Measurements from ENCODE around the gene IGF2. TPM values are rescaled to one million over a fixed set of nuclear protein-coding genes. Genes with fewer than 3 reads are reported as not detected.
A peak's percentile ranks its signal among the peaks of the same experiment; 100 is the strongest.

IGF2 gene
- total RNA-seq, 4 donors from 2014 or later = 0.76 to 35.3 (median 2.8) TPM

GRCh38 chr11:2091112-2091746 is 48.0 kb downstream of the IGF2 start:
- no peak overlapping the region for H3K27ac ChIP-seq
- intact Hi-C loops (cut with DNase I) = no loop called here
- DNase-seq = no peak
- 83 to 86% methylated on average over 2 to 4 of the region's 8 CpGs for WGBS, 2 donors
- H3K27me3 ChIP-seq = peaks cover 0 to 57% (median 0%) of the 10 kb centered on the region in 4 donors
- no peak overlapping the region for H3K4me3 ChIP-seq
- H3K4me1 ChIP-seq = peaks cover 3 to 33% (median 15%) of the 10 kb centered on the region in 3 donors
- H3K36me3 ChIP-seq = no peaks in the 10 kb centered on the region
- no peak for TF ChIP-seq POLR2A (IDR thresholded peaks at IDR 0.05)
- TF ChIP-seq, protein P1, sequence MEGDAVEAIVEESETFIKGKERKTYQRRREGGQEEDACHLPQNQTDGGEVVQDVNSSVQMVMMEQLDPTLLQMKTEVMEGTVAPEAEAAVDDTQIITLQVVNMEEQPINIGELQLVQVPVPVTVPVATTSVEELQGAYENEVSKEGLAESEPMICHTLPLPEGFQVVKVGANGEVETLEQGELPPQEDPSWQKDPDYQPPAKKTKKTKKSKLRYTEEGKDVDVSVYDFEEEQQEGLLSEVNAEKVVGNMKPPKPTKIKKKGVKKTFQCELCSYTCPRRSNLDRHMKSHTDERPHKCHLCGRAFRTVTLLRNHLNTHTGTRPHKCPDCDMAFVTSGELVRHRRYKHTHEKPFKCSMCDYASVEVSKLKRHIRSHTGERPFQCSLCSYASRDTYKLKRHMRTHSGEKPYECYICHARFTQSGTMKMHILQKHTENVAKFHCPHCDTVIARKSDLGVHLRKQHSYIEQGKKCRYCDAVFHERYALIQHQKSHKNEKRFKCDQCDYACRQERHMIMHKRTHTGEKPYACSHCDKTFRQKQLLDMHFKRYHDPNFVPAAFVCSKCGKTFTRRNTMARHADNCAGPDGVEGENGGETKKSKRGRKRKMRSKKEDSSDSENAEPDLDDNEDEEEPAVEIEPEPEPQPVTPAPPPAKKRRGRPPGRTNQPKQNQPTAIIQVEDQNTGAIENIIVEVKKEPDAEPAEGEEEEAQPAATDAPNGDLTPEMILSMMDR (IDR thresholded peaks at IDR 0.05) = no peak
- no peaks in the 10 kb centered on the region for H3K9me3 ChIP-seq

GRCh38 chr11:2090172-2091111 is 48.7 kb downstream of the IGF2 start:
- intact Hi-C loops (cut with DNase I) = no loop called here
- Histone ChIP-seq H3K4me3 (no peak overlapping the region), H3K36me3 (no peaks in the 10 kb centered on the region), H3K4me1 (peaks cover 3 to 29% (median 15%) of the 10 kb centered on the region in 3 donors), H3K9me3 (no peaks in the 10 kb centered on the region), H3K27me3 (peaks cover 0 to 54% (median 0%) of the 10 kb centered on the region in 4 donors), H3K27ac (no peak overlapping the region)
- TF ChIP-seq, protein P1 (IDR thresholded peaks at IDR 0.05) = no peak
- no peak for TF ChIP-seq POLR2A (IDR thresholded peaks at IDR 0.05)
- WGBS, 2 donors = 85 to 86% methylated on average over 5 to 10 of the region's 20 CpGs
- DNase-seq = no peak

DNA sequence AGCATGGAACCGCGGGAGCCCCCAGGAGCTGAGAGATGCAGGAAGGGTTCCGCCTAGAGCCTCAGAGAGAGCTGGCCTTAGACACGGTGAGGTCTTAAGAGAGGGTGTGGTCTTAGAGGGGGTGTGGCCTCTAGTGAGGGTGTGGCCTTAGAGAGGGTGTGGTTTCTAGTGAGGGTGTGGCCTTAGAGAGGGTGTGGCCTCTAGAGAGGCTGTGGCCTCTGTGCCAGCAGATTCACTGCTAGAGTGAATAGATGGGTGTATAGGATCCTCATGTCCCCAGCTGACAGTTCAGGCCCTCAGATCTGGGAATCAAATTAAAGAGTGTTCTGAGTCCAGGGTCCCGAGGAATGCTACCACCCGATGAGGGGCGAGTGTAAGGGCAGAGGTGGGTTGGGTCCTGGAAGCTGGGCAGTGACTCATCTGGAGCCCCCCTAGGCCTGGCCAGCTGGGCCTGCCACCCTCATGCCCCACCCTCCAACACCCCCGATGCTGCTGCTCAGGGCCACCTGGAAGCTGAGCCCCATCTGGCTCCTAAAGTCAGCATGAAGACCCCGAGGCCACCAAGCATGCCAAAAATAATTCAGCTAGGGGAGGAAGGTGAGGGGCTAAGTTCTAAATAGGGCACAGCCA is 49.5 kb downstream of the IGF2 start:
- TF ChIP-seq, protein P1 (IDR thresholded peaks at IDR 0.05) = no peak
- TF ChIP-seq POLR2A (IDR thresholded peaks at IDR 0.05) = no peak
- Histone ChIP-seq H3K27ac (no peak overlapping the region), H3K36me3 (no peaks in the 10 kb centered on the region), H3K9me3 (peaks cover 0 to 3% (median 1%) of the 10 kb centered on the region in 3 donors), H3K4me1 (peaks cover 3 to 27% (median 15%) of the 10 kb centered on the region in 3 donors), H3K4me3 (no peak overlapping the region), H3K27me3 (peaks cover 0 to 49% (median 0%) of the 10 kb centered on the region in 4 donors)
- no peak for DNase-seq
- 72 to 77% methylated on average over 7 to 8 of the region's 9 CpGs for WGBS, 2 donors
- intact Hi-C loops (cut with DNase I) = no loop called here

DNA sequence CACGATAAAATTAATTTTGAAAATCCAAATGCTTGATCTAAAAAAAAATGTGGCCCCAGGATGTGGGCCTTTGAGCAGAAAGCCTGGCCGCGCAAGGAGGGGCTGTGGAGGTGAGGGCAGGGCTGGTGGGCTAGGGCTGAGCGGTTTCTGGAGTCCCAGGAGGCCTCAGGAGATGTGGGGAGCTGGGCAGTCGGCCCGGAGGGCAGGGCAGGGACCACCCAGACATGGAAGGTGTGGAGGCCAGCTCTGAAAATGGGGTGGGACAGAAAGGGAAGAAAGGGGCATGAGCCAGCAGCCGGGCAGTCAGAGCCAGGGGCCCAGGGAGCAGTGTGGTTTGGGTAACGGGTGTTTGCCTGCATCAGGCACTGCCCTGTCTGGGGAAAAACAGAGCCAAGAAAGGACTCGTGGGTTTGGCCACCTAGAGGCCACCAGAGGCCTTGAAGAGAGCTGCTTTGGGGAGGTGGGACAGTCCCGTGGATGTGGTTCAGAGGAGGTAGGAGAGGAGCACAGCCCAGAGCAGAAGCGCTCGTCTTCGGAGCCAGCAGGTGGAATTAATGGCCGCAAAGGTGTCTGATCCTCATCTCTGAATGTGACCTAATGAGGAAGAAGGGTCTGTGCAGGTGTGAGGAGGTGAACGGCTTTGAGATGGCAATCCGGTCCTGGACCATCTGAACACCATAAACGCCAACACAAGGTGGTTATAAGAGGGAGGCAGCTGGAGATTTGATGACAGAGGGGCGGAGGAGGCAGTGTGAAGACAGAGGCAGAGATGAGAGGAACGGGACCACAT is 50.2 kb downstream of the IGF2 start:
- H3K4me3 ChIP-seq = no peak overlapping the region
- peaks cover 0 to 10% (median 8%) of the 10 kb centered on the region in 3 donors for H3K9me3 ChIP-seq
- H3K27ac ChIP-seq = no peak overlapping the region
- peaks cover 0 to 50% (median 0%) of the 10 kb centered on the region in 4 donors for H3K27me3 ChIP-seq
- WGBS, 2 donors = 75% methylated on average over 19 of the region's 19 CpGs
- intact Hi-C loops (cut with DNase I) = no loop called here
- no peak for DNase-seq
- TF ChIP-seq, protein P1 (IDR thresholded peaks at IDR 0.05) = peak in 1 of 6 experiments; percentile 10
- TF ChIP-seq POLR2A (IDR thresholded peaks at IDR 0.05) = no peak
- H3K36me3 ChIP-seq = no peaks in the 10 kb centered on the region
- peaks cover 3 to 20% (median 15%) of the 10 kb centered on the region in 3 donors for H3K4me1 ChIP-seq

All from esophagus squamous epithelium (tissue), 5 donors.